GM12892 (cell line): ENCODE measurements around the gene TENT4A.

Experiments used
- POLR2A ChIP-seq: IDR thresholded peaks from 2 replicates; pipeline ENCODE4 v1.6.1; 2011; ENCODE audit warnings: low read depth, low read length, control low read depth
- POLR2AphosphoS5 ChIP-seq: IDR thresholded peaks from 2 replicates; pipeline ENCODE4 v1.6.1; 2011; ENCODE audit warnings: low read depth, low read length, control low read depth
- TAF1 ChIP-seq: IDR thresholded peaks from 2 replicates; pipeline ENCODE4 v1.6.1; 2011; ENCODE audit warnings: low read depth, mild to moderate bottlenecking, control low read depth, low read length, borderline replicate concordance

GRCh38 chr5:6792376-6792775, 79.1 kb downstream of the TENT4A start:
- TF ChIP-seq POLR2A, result no peak
- TF ChIP-seq TAF1, result no peak
- TF ChIP-seq POLR2AphosphoS5, result no peak
